GM21825 (cell line): Measurements from ENCODE around the gene PLPP7.

ENCODE experiments used
- ATAC-seq: cut with Tn5 transposase; IDR thresholded peaks from one replicate; pipeline ENCODE4 v1.9.1; 2021; ENCODE audit warnings: mild to moderate bottlenecking, moderate library complexity; ENCODE audit not compliant: unreplicated experiment

Gene PLPP7

DNA sequence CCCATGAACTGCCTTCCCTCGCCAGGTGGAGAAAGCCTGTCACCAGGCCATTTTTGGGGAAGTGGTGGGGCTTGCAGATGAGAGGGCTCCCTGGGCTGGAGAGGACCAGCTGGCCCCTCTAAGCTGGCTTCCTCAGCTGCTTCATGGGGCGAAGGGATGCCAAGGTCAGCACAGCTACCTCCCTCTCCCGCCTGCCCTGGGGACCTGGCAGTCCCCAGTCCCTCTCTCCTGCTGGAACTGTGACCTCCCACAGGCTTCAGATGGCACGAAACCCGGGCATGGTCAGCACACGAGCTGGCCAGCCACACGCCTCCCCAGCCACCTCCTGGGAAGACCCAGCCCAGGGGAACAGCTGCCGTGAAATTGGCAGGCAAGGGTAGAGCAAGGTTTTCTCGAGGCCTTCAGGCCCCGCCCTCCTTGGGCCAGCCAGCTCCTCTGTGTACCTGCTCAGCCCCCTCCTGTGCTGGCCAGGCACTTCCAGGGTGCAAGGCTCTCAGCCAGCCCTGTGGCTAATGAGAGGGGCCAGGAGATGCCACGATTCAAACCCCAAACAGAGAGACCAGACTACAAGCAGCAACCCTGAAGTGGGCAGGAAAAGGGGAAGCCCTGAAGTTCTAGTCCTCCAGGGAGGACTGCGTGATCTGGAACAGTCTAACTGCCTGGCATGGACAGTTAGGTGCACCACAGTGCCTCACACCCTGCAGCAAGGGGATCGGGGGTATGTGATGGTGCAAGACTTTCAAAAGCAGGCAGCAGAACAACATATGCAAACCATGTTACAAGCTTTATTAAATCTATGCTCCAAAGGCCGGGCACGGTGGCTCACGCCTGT lies 12.9 kb downstream of the PLPP7 start:
- ATAC-seq = no peak

DNA sequence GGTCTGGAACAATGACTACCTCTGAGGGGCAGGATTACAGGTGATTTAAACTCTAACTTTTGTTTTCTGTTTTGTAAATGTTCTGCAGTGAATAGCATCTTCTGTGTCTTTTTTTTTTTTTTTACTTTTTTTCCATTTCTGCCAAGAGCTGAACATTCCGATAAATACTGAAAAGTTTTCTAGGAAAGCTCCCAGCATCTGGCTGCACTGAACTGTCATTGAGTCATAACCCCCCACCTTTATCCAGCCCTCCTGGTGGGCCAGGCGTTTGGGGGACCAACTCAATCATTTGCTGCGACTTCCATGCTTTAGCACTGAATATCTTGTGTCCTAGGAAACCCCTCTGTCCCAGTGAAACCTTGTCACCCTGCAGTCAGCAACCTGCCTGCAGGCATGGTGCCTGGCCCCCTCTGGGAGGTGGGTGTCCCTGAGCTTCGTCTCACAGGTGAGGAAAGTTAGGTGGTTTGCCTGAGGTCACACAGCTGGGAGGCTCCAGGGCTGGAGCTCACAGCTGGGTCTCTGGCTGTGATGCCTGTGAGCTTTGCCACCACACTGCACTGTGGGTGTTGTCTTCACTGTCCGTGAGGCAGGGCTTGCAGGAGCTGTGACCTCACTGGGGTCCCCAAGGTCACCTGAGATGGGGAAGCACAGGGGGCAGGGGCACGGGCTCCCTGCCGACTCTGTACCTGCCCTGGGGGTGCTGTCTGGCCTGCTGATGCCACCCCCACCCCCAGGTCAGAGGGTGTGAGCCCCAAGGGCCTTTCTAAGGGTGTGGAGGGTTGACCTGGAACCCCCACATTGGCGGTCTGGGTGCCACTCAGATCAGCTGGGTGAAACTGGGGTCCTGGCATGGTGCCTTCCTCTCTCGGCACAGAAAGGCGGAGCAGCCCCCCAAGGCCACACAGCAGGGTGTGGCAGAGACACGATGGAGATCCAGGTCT lies 14.1 kb downstream of the PLPP7 start:
- ATAC-seq = no peak

DNA sequence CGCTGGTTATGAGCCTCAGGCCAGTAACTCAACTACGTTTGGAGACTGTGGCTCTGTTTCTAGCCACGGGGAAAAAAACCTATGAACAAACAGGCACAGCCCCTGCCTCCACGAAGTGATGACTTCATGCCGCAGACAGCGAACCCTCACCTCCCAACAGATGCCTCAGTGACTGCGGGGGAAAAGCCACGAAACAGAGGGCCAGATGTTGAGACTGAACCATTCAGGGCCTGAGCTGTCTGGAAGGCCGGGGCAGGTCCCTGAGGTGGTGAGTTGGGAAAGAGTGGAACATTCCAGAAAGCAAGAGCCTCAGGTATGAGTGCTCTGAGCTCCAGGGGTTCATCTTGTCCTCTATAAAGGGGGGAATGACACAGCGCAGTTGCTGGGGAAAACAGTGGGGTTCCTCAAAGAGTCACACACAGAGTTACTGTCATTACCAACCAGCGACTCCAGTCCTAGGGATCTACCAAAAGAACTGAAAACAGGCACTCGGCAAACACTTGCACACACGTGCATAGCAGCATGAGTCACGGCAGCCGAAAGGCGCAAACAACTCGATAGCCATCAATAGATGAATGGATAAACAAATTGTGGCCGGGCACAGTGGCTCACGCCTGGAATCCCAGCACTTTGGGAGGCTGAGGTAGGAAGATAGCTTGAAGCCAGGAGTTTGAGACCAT lies 15.3 kb downstream of the PLPP7 start:
- no peak for ATAC-seq

DNA sequence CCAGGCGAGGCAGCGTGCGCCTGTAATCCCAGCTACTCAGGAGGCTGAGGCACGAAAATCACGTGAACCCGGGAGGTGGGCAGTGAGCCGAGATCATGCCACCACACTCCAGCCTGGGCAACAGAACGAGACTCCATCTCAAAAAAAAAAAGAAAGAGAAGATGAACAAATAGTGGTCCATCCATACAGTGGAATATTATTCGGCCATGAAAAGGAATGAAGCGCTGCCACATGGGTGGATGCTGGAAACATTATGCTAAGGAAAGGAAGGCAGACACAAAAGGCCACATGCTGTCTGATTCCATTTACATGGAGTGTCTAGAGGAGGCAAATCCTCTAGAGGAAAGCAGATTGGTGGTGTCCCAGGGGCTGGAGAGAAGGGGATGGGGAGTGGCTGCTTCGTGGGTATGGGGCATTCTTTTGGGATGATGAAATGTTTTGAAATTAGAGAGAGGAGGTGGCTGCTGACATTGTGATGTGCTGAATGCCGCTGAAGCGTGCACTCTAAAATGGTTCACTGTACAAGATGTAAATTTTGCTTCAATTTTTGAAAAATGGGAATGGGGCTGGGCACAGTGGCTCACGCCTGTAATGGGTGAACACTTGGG lies 17.0 kb downstream of the PLPP7 start:
- no peak for ATAC-seq

GRCh38 chr9:131307974-131308373 lies 18.5 kb downstream of the PLPP7 start:
- ATAC-seq = no peak

- no peak for ATAC-seq
Measured at GRCh38 chr9:131308452-131308851, 18.9 kb downstream of the PLPP7 start.

DNA sequence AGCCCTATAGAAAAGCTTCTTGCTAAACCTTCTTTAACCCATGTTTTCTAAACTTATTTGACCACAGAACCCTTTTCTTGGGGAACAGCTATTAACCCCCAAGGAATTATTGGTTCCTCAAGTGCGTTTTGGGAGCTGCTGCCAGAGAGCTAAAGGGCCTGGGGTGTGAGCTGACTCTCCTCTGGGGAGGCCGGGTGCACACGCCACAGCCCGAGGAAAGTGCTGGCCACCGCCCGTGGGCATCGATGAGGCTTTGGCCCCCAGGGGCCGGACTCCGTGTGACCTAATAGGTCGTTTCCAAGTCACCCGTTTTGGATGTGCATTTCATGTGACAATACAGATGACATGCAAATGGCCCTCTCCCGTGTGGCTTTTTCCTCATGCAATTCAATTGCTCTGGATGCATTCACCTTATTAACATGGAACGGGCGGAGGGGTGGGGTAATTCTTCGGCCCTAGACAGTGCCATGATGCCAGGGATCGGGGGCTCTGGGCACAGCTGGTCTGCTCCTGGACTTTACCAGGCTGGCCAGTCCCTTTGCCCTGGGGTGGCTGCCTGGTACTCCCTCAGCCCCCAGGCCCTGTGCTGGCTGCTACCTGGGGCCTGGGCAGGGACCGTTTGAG lies 19.5 kb downstream of the PLPP7 start:
- ATAC-seq = no peak

- ATAC-seq = no peak
Measured at GRCh38 chr9:131309530-131310276, 20.2 kb downstream of the PLPP7 start.

DNA sequence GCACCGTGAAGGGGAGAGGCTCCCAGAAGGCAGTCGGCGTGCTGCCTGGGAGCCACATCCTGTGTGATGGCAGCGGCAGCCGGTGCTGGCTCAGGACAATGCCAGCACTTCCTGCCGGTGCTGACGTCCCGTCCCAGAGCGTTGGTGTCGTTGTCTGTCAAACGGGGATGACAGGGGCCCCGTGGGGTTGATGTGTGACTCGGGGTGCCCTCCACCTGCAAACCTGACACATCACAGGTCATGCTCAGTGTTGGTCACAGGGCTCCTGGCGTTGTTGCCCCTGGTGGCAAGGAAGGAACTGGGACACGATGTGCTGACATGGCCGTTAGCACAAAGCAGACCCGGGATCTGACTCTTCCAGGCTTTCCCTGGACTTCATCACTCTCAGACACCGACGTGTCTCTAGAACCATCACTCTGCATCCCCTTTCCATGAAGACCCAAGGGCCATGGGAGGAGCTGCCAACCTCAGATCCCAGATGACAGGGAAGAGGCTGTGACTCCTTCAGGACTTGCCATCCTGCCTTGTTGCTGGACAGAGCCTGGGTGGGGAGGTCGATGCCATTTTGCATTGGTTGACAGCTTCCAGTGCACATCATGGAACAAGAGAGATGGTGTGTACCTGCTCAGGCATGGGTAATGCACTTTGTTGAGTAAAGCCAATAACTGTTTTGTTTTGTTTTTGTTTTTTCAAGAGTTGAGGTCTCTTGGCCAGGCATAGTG lies 21.5 kb downstream of the PLPP7 start:
- ATAC-seq = no peak

DNA sequence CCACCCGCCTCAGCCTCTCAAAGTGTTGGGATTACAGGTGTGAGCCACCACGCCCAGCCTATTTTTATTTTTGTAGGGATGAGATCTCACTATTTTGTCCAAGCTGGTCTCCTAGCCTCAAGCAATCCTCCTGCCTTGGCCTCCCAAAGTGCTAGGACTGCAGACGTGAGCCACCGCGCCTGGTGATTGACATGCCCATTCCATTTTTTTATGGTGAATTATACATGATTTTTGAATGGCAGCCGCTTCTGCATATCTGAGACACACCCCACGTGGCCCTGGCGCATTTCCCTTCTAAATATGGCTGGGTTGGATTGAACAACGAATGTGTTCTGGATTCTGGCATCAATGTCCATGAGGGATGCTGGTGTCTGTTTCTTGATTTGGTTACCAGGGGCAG lies 22.7 kb downstream of the PLPP7 start:
- ATAC-seq = no peak

DNA sequence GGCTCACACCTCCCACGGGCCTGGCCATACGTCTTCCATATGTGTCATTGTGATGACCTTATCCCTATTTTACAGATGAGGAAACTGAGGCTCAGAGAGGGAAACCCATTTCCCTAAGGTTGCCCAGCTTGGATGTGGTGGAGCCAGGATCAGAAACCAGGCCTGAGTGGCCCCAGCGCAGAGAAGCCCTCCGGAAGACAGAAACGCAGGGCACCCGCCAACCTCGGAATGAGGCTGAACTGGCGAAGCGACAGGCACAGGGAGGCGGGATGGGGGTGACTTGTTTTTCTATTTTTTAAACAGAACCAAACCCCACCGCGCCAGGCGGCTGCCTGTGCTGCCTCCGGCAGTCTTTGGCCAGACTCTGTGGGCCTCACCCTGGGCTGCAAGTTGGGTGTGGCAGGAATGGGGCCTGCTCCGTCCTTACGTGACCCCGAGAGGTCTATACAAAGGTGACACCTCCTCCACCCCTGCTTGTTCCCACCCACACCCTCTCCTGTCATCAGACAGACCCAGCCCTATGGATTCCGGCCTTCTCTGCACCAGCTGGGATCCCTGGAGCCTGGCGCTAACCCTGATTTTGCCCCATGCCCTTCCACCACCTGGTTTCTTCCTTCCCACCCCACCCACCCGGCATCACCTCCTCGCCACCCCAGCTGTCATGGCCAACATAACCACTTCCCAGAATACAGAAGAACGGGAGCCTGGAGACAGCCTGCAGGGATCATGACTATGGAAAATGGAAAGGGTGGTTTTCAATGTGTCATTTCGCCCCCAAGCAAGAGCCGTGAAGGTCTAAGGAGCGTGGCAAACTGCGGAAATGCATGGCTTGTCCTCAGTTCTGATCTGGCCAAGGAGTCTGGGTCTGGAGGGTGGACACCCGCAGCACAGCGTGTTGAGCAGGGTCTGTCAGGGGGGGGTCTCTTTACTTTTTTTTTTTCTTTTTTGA lies 23.6 kb downstream of the PLPP7 start:
- no peak for ATAC-seq

DNA sequence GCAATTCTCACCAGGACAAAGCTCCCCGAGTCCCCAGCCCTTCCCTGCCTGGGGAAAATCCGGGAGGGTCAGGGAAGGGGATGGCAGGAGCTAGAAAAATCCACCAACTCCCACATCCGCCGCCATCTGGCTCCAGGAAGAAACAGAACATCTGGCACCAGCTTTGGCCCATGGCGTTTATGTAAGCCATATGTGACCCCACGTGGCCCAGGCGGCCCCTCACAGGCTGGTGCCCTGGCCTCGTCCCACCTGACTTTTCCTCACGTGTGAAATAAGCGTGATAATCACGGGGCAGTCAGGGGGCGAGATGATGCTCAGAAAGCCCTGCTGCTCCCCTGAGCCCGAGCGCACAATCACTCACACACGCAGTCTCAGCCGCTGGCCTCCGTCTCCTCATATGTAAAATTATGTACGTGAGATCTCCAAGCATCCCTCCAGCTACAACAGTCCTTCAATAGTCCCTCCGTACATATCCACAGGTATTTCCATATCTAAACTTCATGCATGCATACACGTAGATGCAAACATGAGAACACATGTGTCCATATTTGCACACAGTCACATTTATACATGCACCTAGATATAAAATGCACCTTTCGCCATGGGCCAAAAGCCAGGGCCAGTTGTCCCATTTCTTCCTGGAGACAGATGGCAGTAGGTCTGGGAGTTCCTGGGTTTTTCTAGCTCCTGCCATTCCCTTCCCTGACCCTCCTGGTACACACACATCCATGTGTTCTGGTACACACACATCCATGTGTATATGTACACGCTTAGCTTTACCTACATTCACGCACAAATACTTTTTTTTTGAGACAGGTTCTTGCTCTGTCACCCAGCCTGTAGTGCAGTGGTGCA lies 28.9 kb downstream of the PLPP7 start:
- ATAC-seq = no peak

GRCh38 chr9:131319486-131319885 lies 30.0 kb downstream of the PLPP7 start:
- no peak for ATAC-seq

DNA sequence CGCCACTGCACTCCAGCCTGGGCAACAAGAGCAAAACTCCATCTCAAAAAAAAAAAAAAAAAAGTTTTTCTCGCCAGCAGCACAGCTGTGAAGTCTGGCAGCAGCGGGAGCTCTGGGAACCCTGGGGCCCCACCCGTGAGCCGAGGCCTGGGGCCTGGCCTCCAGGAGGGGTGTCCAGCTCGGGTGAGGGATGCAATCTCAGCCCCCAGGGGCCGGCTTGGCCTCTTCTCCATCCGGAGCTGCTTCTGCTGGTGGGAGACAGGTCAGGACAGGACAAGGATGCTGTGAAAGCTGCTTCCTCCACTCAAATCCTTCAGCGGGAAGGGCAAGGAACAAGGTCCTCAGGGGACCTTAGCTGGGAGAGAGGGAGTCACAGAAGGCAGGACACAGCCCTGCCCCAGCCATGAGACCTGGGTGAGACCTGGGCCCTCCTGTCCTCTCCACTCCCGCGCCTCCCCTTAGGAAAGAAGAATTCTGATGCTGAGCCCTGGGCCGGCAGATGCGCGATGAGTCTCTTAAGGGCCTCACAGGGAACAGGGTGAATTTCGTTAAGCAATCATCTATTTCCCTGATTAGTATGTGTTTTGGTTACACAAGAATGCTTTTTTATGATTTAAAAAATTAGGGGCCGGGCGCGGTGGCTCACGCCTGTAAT lies 30.6 kb downstream of the PLPP7 start:
- ATAC-seq = no peak

- ATAC-seq = no peak
Measured at GRCh38 chr9:131323629-131324028, 34.1 kb downstream of the PLPP7 start.
